DOHH2 (cell line): Measurements from ENCODE around the gene DNAL4.

Experiments used
- EZH2phosphoT487 ChIP-seq: fragments of 200-600 bp; sonication (generic); IDR thresholded peaks from 2 replicates; pipeline ENCODE4 v1.6.1; 2017; ENCODE audit warnings: borderline replicate concordance, mild to moderate bottlenecking, antibody characterized with exemption, low read length, moderate library complexity, mixed read lengths
- TF ChIP-seq, protein P1 (sequence below): fragments of 200-600 bp; sonication (generic); IDR thresholded peaks from one replicate; pipeline ENCODE4 v1.5.1; 2014; ENCODE audit warnings: antibody characterized with exemption, mild to moderate bottlenecking, low read depth, low read length; ENCODE audit not compliant: poor library complexity, severe bottlenecking

DNA sequence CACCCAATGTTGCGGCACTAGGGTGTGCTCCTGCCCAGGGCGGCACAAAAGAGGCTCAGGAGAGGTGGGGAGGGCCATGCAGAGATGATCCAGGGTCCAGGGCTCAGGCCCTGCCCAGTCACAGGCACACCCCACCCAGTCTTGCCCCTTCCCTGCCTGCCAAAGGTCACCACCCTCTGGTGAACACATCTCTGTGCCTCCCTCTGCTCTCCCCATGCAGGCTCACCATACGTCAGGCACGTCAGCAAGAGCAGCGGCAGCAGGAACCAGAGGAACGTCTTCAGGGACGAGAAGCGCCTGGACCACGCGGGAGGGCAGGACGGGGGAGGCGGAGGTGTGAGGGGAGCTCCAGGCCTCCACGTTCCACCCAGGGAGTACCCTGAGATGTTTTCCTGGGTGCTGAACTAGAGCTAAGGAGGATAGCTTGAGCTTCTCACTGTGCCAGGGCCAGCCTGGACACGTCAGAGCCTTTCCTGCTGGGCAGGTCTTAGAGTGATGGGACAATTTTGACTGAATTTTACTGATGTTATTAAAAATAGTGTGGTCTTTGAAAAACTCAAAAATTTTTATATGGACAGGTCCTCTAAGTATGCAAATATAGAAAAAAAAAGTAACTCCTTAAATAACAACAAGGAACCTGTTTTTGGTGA lies 45.3 kb downstream of the DNAL4 start:
- TF ChIP-seq, protein P1, sequence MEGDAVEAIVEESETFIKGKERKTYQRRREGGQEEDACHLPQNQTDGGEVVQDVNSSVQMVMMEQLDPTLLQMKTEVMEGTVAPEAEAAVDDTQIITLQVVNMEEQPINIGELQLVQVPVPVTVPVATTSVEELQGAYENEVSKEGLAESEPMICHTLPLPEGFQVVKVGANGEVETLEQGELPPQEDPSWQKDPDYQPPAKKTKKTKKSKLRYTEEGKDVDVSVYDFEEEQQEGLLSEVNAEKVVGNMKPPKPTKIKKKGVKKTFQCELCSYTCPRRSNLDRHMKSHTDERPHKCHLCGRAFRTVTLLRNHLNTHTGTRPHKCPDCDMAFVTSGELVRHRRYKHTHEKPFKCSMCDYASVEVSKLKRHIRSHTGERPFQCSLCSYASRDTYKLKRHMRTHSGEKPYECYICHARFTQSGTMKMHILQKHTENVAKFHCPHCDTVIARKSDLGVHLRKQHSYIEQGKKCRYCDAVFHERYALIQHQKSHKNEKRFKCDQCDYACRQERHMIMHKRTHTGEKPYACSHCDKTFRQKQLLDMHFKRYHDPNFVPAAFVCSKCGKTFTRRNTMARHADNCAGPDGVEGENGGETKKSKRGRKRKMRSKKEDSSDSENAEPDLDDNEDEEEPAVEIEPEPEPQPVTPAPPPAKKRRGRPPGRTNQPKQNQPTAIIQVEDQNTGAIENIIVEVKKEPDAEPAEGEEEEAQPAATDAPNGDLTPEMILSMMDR: no peak
- TF ChIP-seq EZH2phosphoT487: no peak
